Measurements from ENCODE around the gene ZNF804B.

The ZNF804B gene

GRCh38 chr7:88885131-88885530 lies 125.6 kb downstream of the ZNF804B start:
- no peaks in the 10 kb centered on the region for H3K9me3 ChIP-seq (ENCODE audit: control insufficient read depth in 1 of 2, low read length in 2 of 2)
- no peaks in the 10 kb centered on the region for H3K27me3 ChIP-seq (ENCODE audit: control insufficient read depth in 1 of 2, insufficient read depth in 2 of 2, low read length in 2 of 2)
- no peak overlapping the region for H3K9ac ChIP-seq (ENCODE audit: low read depth in 1 of 2, low read length in 2 of 2)
- H3K36me3 ChIP-seq (ENCODE audit: control insufficient read depth in 1 of 2, insufficient read depth in 2 of 2, low read length in 2 of 2) = no peaks in the 10 kb centered on the region
- no peak overlapping the region for H3K27ac ChIP-seq (ENCODE audit: low read depth, low read length)
- H3K4me1 ChIP-seq (ENCODE audit: control insufficient read depth in 1 of 2, insufficient read depth in 2 of 2, low read length in 2 of 2) = no peaks in the 10 kb centered on the region
- H3K4me3 ChIP-seq (ENCODE audit: low read depth in 1 of 2, low read length in 2 of 2) = no peak overlapping the region

DNA sequence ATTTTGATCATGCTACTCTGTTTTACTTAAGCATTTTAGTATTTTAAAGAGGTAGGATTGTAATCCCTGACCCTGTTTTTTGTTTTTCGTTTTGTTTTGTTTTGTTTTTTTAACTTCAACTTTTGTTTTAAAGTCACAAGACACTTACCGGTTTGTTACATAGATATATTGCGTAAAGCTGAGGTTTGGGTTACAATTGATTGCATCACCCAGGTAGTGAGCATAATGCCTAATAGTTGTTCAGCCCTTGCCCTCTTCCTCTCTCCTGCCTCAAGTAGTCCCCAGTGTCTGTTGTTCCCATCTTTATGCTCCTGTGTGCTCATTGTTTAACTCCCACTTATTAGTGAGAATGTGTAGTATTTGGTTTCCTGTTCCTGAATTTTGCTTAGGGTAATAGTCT lies 129.2 kb downstream of the ZNF804B start:
- Histone ChIP-seq H3K4me1 (ENCODE audit: control insufficient read depth in 1 of 2, insufficient read depth in 2 of 2, low read length in 2 of 2) (no peaks in the 10 kb centered on the region), H3K4me3 (ENCODE audit: low read depth in 1 of 2, low read length in 2 of 2) (no peak overlapping the region), H3K9ac (ENCODE audit: low read depth in 1 of 2, low read length in 2 of 2) (no peak overlapping the region), H3K27ac (ENCODE audit: low read depth, low read length) (no peak overlapping the region), H3K36me3 (ENCODE audit: control insufficient read depth in 1 of 2, insufficient read depth in 2 of 2, low read length in 2 of 2) (no peaks in the 10 kb centered on the region), H3K9me3 (ENCODE audit: control insufficient read depth in 1 of 2, low read length in 2 of 2) (no peaks in the 10 kb centered on the region), H3K27me3 (ENCODE audit: control insufficient read depth in 1 of 2, insufficient read depth in 2 of 2, low read length in 2 of 2) (no peaks in the 10 kb centered on the region)

- Histone ChIP-seq H3K4me3 (ENCODE audit: low read depth in 1 of 2, low read length in 2 of 2) (no peak overlapping the region), H3K27me3 (ENCODE audit: control insufficient read depth in 1 of 2, insufficient read depth in 2 of 2, low read length in 2 of 2) (no peaks in the 10 kb centered on the region), H3K27ac (ENCODE audit: low read depth, low read length) (no peak overlapping the region), H3K36me3 (ENCODE audit: control insufficient read depth in 1 of 2, insufficient read depth in 2 of 2, low read length in 2 of 2) (no peaks in the 10 kb centered on the region), H3K9ac (ENCODE audit: low read depth in 1 of 2, low read length in 2 of 2) (no peak overlapping the region), H3K9me3 (ENCODE audit: control insufficient read depth in 1 of 2, low read length in 2 of 2) (no peaks in the 10 kb centered on the region), H3K4me1 (ENCODE audit: control insufficient read depth in 1 of 2, insufficient read depth in 2 of 2, low read length in 2 of 2) (no peaks in the 10 kb centered on the region)
Observed at GRCh38 chr7:88910516-88910915, 151.0 kb downstream of the ZNF804B start.

DNA sequence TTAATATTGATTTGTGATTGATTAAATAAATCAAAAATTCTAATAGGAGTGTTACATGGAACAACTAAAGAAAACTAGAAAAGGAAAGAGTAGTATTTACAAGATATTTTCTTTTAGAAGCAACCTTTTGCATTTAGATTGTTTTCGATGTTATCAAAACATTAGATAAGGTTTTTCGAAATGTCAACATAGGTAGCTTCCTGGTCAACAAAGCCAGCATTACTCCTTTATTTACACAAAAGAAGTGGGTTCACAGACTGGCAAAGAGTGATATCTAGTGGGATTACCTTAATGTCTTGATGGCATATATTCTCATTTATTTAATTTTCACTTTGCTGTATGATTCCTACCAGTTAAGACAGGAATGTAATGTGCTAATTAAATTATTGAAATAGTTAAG lies 153.4 kb downstream of the ZNF804B start:
- no peak overlapping the region for H3K9ac ChIP-seq (ENCODE audit: low read depth in 1 of 2, low read length in 2 of 2)
- no peaks in the 10 kb centered on the region for H3K36me3 ChIP-seq (ENCODE audit: control insufficient read depth in 1 of 2, insufficient read depth in 2 of 2, low read length in 2 of 2)
- H3K9me3 ChIP-seq (ENCODE audit: control insufficient read depth in 1 of 2, low read length in 2 of 2) = no peaks in the 10 kb centered on the region
- H3K4me3 ChIP-seq (ENCODE audit: low read depth in 1 of 2, low read length in 2 of 2) = no peak overlapping the region
- no peak overlapping the region for H3K27ac ChIP-seq (ENCODE audit: low read depth, low read length)
- H3K4me1 ChIP-seq (ENCODE audit: control insufficient read depth in 1 of 2, insufficient read depth in 2 of 2, low read length in 2 of 2) = no peaks in the 10 kb centered on the region
- H3K27me3 ChIP-seq (ENCODE audit: control insufficient read depth in 1 of 2, insufficient read depth in 2 of 2, low read length in 2 of 2) = no peaks in the 10 kb centered on the region

- H3K4me1 ChIP-seq (ENCODE audit: control insufficient read depth in 1 of 2, insufficient read depth in 2 of 2, low read length in 2 of 2) = no peaks in the 10 kb centered on the region
- H3K27me3 ChIP-seq (ENCODE audit: control insufficient read depth in 1 of 2, insufficient read depth in 2 of 2, low read length in 2 of 2) = no peaks in the 10 kb centered on the region
- H3K9ac ChIP-seq (ENCODE audit: low read depth in 1 of 2, low read length in 2 of 2) = no peak overlapping the region
- H3K4me3 ChIP-seq (ENCODE audit: low read depth in 1 of 2, low read length in 2 of 2) = no peak overlapping the region
- H3K9me3 ChIP-seq (ENCODE audit: control insufficient read depth in 1 of 2, low read length in 2 of 2) = no peaks in the 10 kb centered on the region
- H3K27ac ChIP-seq (ENCODE audit: low read depth, low read length) = no peak overlapping the region
- H3K36me3 ChIP-seq (ENCODE audit: control insufficient read depth in 1 of 2, insufficient read depth in 2 of 2, low read length in 2 of 2) = no peaks in the 10 kb centered on the region
Observed at GRCh38 chr7:88915615-88916014, 156.1 kb downstream of the ZNF804B start.

DNA sequence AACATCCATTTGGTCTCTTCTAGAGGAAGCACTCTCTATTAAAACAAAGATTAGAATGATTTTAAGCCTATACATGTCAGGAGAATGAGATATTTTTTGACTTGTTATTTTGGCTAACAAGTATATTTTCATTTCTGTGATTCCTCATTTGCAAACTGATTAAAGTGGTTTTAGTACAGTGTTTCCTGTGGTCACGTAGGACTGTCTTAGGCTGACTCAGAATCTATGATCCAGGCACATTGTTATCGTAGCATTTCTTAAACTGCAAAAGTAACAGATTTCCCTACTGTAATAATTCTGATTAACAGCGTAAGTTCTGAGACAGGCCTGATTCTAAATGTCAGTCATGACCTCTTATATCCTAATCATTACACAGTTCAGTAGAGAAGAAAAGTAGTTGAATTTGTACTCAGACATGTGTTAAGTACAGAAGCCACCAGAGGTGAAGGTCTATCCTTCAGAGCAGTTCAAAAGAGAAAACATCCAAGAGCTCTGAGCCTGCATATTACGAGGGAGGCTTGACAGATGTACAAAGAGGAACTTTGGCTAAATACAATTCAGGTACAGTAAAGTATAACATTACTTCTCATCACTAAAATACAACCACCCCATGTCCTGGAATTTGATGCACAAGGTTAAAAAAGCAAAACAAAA lies 160.1 kb downstream of the ZNF804B start:
- no peak overlapping the region for H3K9ac ChIP-seq (ENCODE audit: low read depth in 1 of 2, low read length in 2 of 2)

DNA sequence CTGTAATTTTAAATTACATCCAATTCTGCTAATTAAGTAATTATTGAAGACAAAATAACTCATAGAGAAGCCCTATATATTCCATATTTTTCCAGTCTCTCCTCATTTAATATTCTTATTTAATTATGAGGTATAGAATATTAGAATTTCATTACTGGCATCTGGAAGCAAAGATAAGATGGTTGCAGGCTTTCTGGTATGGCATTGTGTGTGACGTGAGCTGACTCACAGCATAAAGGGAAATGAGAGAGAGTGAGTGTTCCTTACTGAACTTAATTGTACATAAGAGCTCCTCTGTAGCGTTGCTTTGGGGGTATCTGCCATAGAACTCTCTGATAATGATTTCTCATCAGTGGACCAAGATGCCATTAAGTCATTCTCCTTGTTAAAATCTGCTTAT lies 163.4 kb downstream of the ZNF804B start:
- Histone ChIP-seq H3K4me3 (ENCODE audit: low read depth in 1 of 2, low read length in 2 of 2) (no peak overlapping the region), H3K9me3 (ENCODE audit: control insufficient read depth in 1 of 2, low read length in 2 of 2) (no peaks in the 10 kb centered on the region)

More for the DNA sequence above, 160.1 kb downstream of the ZNF804B start:
- no peak overlapping the region for H3K27ac ChIP-seq (ENCODE audit: low read depth, low read length)
- no peaks in the 10 kb centered on the region for H3K27me3 ChIP-seq (ENCODE audit: control insufficient read depth in 1 of 2, insufficient read depth in 2 of 2, low read length in 2 of 2)
- no peaks in the 10 kb centered on the region for H3K36me3 ChIP-seq (ENCODE audit: control insufficient read depth in 1 of 2, insufficient read depth in 2 of 2, low read length in 2 of 2)
- no peaks in the 10 kb centered on the region for H3K9me3 ChIP-seq (ENCODE audit: control insufficient read depth in 1 of 2, low read length in 2 of 2)
- no peaks in the 10 kb centered on the region for H3K4me1 ChIP-seq (ENCODE audit: control insufficient read depth in 1 of 2, insufficient read depth in 2 of 2, low read length in 2 of 2)
- H3K4me3 ChIP-seq (ENCODE audit: low read depth in 1 of 2, low read length in 2 of 2) = no peak overlapping the region

GRCh38 chr7:88928276-88928675 lies 168.8 kb downstream of the ZNF804B start:
- H3K9ac ChIP-seq (ENCODE audit: low read depth in 1 of 2, low read length in 2 of 2) = no peak overlapping the region
- no peaks in the 10 kb centered on the region for H3K27me3 ChIP-seq (ENCODE audit: control insufficient read depth in 1 of 2, insufficient read depth in 2 of 2, low read length in 2 of 2)

More for the DNA sequence above, 163.4 kb downstream of the ZNF804B start:
- no peaks in the 10 kb centered on the region for H3K36me3 ChIP-seq (ENCODE audit: control insufficient read depth in 1 of 2, insufficient read depth in 2 of 2, low read length in 2 of 2)
- H3K9ac ChIP-seq (ENCODE audit: low read depth in 1 of 2, low read length in 2 of 2) = no peak overlapping the region
- no peaks in the 10 kb centered on the region for H3K4me1 ChIP-seq (ENCODE audit: control insufficient read depth in 1 of 2, insufficient read depth in 2 of 2, low read length in 2 of 2)
- H3K27me3 ChIP-seq (ENCODE audit: control insufficient read depth in 1 of 2, insufficient read depth in 2 of 2, low read length in 2 of 2) = no peaks in the 10 kb centered on the region
- H3K27ac ChIP-seq (ENCODE audit: low read depth, low read length) = no peak overlapping the region

GRCh38 chr7:88929719-88930118 lies 170.2 kb downstream of the ZNF804B start:
- Histone ChIP-seq H3K9me3 (ENCODE audit: control insufficient read depth in 1 of 2, low read length in 2 of 2) (peaks cover 0 to 5% of the 10 kb centered on the region in 2 donors), H3K9ac (ENCODE audit: low read depth in 1 of 2, low read length in 2 of 2) (no peak overlapping the region), H3K4me3 (ENCODE audit: low read depth in 1 of 2, low read length in 2 of 2) (no peak overlapping the region), H3K27me3 (ENCODE audit: control insufficient read depth in 1 of 2, insufficient read depth in 2 of 2, low read length in 2 of 2) (no peaks in the 10 kb centered on the region), H3K4me1 (ENCODE audit: control insufficient read depth in 1 of 2, insufficient read depth in 2 of 2, low read length in 2 of 2) (no peaks in the 10 kb centered on the region), H3K36me3 (ENCODE audit: control insufficient read depth in 1 of 2, insufficient read depth in 2 of 2, low read length in 2 of 2) (no peaks in the 10 kb centered on the region), H3K27ac (ENCODE audit: low read depth, low read length) (no peak overlapping the region)

More at GRCh38 chr7:88928276-88928675, 168.8 kb downstream of the ZNF804B start:
- Histone ChIP-seq H3K27ac (ENCODE audit: low read depth, low read length) (no peak overlapping the region), H3K4me1 (ENCODE audit: control insufficient read depth in 1 of 2, insufficient read depth in 2 of 2, low read length in 2 of 2) (no peaks in the 10 kb centered on the region), H3K36me3 (ENCODE audit: control insufficient read depth in 1 of 2, insufficient read depth in 2 of 2, low read length in 2 of 2) (no peaks in the 10 kb centered on the region), H3K4me3 (ENCODE audit: low read depth in 1 of 2, low read length in 2 of 2) (no peak overlapping the region), H3K9me3 (ENCODE audit: control insufficient read depth in 1 of 2, low read length in 2 of 2) (no peaks in the 10 kb centered on the region)

DNA sequence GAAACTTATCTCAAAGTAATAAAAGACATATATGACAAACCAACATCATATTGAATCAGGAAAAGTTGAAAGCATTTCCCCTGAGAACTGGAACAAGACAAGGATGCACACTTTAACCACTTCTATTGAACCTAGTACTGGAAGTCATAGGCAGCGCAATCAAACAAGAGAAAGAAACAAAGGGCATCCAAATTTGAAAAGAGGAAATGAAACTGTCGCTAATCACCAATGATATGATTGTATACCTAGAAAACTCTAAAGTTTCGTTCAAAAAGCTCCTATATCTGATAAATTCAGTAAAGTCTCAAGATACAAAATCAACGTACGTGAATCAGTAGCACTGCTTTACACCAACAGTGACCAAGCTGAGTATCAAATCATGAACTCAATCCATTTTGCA lies 173.8 kb downstream of the ZNF804B start:
- no peak overlapping the region for H3K9ac ChIP-seq (ENCODE audit: low read depth in 1 of 2, low read length in 2 of 2)
- H3K27ac ChIP-seq (ENCODE audit: low read depth, low read length) = no peak overlapping the region
- H3K9me3 ChIP-seq (ENCODE audit: control insufficient read depth in 1 of 2, low read length in 2 of 2) = peaks cover 0 to 5% of the 10 kb centered on the region in 2 donors

More for the DNA sequence above, 173.8 kb downstream of the ZNF804B start:
- H3K4me3 ChIP-seq (ENCODE audit: low read depth in 1 of 2, low read length in 2 of 2) = no peak overlapping the region
- no peaks in the 10 kb centered on the region for H3K27me3 ChIP-seq (ENCODE audit: control insufficient read depth in 1 of 2, insufficient read depth in 2 of 2, low read length in 2 of 2)
- no peaks in the 10 kb centered on the region for H3K4me1 ChIP-seq (ENCODE audit: control insufficient read depth in 1 of 2, insufficient read depth in 2 of 2, low read length in 2 of 2)
- no peaks in the 10 kb centered on the region for H3K36me3 ChIP-seq (ENCODE audit: control insufficient read depth in 1 of 2, insufficient read depth in 2 of 2, low read length in 2 of 2)
